ENCODE data around the gene ZNF277. TPM values are rescaled to one million over a fixed set of nuclear protein-coding genes. Genes with fewer than 3 reads are reported as not detected.

Gene ZNF277
- total RNA-seq, 1 experiment from 2014 or later, result 13.1 TPM

- H4K5ac ChIP-seq (ENCODE audit: insufficient read length, low read depth, low read length), result no peak overlapping the region
- H3K56ac ChIP-seq (ENCODE audit: insufficient read length, low read depth, low read length), result no peak overlapping the region
- Mint-ChIP-seq H3K36me3 (ENCODE audit: insufficient read depth in 1 of 3, low read depth in 3 of 3) (no peaks in the 10 kb centered on the region), H3K4me3 (no peak overlapping the region), H3K27ac (no peak overlapping the region; a peak in 1 of 7 replicates), H3K9me3 (no peaks in the 10 kb centered on the region), H3K4me1 (peaks cover 22 to 25% of the 10 kb centered on the region in 2 experiments), H3K27me3 (ENCODE audit: low read depth) (no peaks in the 10 kb centered on the region)
- no peak overlapping the region for H3K9ac ChIP-seq (ENCODE audit: extremely low read depth, insufficient read length, low read length)
- H4K91ac ChIP-seq (ENCODE audit: insufficient read length, low read depth, low read length), result no peak overlapping the region
- H3K79me2 ChIP-seq (ENCODE audit: insufficient read depth, low read length), result no peaks in the 10 kb centered on the region
- H4K20me1 ChIP-seq (ENCODE audit: control insufficient read depth, insufficient read depth, insufficient read length), result no peaks in the 10 kb centered on the region
- no peak overlapping the region for H2BK15ac ChIP-seq (ENCODE audit: low read depth, low read length)
- no peak overlapping the region for H3K4ac ChIP-seq (ENCODE audit: low read depth, low read length)
- H3K18ac ChIP-seq (ENCODE audit: insufficient read length, low read depth, low read length), result no peak overlapping the region
- H2BK120ac ChIP-seq (ENCODE audit: low read depth, low read length, poor library complexity, severe bottlenecking), result no peak overlapping the region
- H3K23ac ChIP-seq (ENCODE audit: insufficient read length, low read depth, low read length), result no peak overlapping the region
- TF ChIP-seq CTCF (conservative IDR thresholded peaks at IDR 0.05), result no peak
- H4K8ac ChIP-seq (replicated peaks; ENCODE audit: insufficient read length, low read depth, low read length), result no peak overlapping the region
- H3K27me3 ChIP-seq (ENCODE audit: insufficient read depth, low read length), result no peaks in the 10 kb centered on the region
- no peaks in the 10 kb centered on the region for H3K9me3 ChIP-seq (ENCODE audit: control insufficient read depth, low read depth, low read length)
- H2AK5ac ChIP-seq (ENCODE audit: insufficient read length, low read length), result no peak overlapping the region
- H2AFZ ChIP-seq (ENCODE audit: low read length), result no peak overlapping the region
- no CpG with 5 or more reads among the region's 1 CpG for WGBS (ENCODE audit: extremely low coverage, insufficient read length, low lambda C conversion rate)
- no peak overlapping the region for H2BK5ac ChIP-seq (ENCODE audit: insufficient read length, low read length)
- no peak overlapping the region for H3K4me2 ChIP-seq (ENCODE audit: insufficient read depth, insufficient read length, low read length)
- H3K4me1 ChIP-seq (ENCODE audit: insufficient read depth, low read length), result no peaks in the 10 kb centered on the region; the same call in 1 of the 2 replicates
- no peaks in the 10 kb centered on the region for H3K23me2 ChIP-seq (ENCODE audit: insufficient read length, low read depth, low read length, poor library complexity, severe bottlenecking)
- H2BK12ac ChIP-seq (ENCODE audit: insufficient read length, low read depth, low read length), result no peak overlapping the region
- H2BK20ac ChIP-seq (ENCODE audit: low read depth, low read length, poor library complexity, severe bottlenecking), result no peak overlapping the region
- no peak for DNase-seq
- no peak overlapping the region for H3T11ph ChIP-seq (ENCODE audit: low read length)
- no peaks in the 10 kb centered on the region for H3K79me1 ChIP-seq (ENCODE audit: insufficient read depth, low read depth, low read length, poor library complexity, severe bottlenecking)
- H3K14ac ChIP-seq (ENCODE audit: insufficient read depth, low read length), result no peak overlapping the region
- no peak overlapping the region for H3K27ac ChIP-seq (ENCODE audit: insufficient read length, low read depth, low read length)
Observed at GRCh38 chr7:112366886-112367285, 160.4 kb downstream of the ZNF277 start.

All from H9 (cell line).